Neural progenitor cell (in vitro differentiated cells): Measurements from ENCODE around the gene SHC2.

Experiments used
- EZH2 ChIP-seq: fragments of 200-600 bp; sonication (generic); IDR thresholded peaks from 2 replicates; pipeline ENCODE4 v1.6.1; 2017; ENCODE audit warnings: antibody characterized with exemption, mild to moderate bottlenecking, moderate library complexity
- EZH2phosphoT487 ChIP-seq: fragments of 200-600 bp; sonication (generic); IDR thresholded peaks from 2 replicates; pipeline ENCODE4 v1.6.1; 2017; ENCODE audit warnings: antibody characterized with exemption
- TF ChIP-seq, protein P1 (sequence below): fragments of 200-600 bp; sonication (generic); IDR thresholded peaks from 2 replicates; pipeline ENCODE4 v1.5.1; 2017; ENCODE audit warnings: antibody characterized with exemption, mild to moderate bottlenecking

DNA sequence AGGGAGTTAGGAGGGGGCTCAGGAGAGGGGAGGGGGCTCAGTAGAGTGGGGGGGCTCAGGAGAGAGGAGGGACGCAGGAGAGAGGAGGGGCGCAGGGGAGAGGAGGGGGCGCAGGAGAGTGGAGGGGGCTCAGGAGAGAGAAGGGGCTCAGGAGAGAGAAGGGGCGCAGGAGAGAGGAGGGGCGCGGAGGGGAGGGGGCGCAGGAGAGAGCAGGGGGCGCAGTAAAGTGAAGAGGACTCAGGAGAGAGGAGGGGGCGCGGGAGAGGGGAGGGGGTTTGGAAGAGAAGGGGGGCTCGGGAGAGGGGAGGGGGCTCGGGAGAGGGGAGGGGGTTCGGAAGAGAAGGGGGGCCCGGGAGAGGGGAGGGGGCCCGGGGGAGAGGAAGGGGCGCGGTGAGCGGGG, 36.2 kb upstream of the SHC2 start:
- TF ChIP-seq EZH2 (no peak), EZH2phosphoT487 (no peak)
- TF ChIP-seq, protein P1, sequence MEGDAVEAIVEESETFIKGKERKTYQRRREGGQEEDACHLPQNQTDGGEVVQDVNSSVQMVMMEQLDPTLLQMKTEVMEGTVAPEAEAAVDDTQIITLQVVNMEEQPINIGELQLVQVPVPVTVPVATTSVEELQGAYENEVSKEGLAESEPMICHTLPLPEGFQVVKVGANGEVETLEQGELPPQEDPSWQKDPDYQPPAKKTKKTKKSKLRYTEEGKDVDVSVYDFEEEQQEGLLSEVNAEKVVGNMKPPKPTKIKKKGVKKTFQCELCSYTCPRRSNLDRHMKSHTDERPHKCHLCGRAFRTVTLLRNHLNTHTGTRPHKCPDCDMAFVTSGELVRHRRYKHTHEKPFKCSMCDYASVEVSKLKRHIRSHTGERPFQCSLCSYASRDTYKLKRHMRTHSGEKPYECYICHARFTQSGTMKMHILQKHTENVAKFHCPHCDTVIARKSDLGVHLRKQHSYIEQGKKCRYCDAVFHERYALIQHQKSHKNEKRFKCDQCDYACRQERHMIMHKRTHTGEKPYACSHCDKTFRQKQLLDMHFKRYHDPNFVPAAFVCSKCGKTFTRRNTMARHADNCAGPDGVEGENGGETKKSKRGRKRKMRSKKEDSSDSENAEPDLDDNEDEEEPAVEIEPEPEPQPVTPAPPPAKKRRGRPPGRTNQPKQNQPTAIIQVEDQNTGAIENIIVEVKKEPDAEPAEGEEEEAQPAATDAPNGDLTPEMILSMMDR: no peak
